Measurements from ENCODE around the gene DSCAML1. TPM values are rescaled to one million over a fixed set of nuclear protein-coding genes. Genes with fewer than 3 reads are reported as not detected.

DSCAML1 gene
- total and polyA plus RNA-seq, 3 donors from 2014 or later = 1.6 to 6.1 (median 3.0) TPM

DNA sequence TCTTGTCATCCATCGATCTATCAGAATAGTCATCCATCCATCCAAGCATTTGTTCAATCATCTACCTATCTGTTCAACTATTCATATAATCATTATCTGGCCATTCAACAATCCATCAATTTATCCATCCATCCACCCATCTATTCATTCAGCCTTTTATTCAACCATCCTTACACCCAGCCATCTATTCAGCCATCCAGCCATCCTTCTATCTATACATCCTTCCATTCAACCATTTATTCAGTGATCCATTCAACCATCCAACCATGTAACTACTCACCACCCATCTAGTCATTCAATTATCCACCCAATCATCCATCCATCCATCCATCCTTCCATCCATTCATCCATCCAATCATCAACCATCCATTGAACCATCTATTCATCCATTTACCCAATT, 362.5 kb downstream of the DSCAML1 start:
- Histone ChIP-seq H3K9me3 (no peaks in the 10 kb centered on the region), H3K4me1 (no peaks in the 10 kb centered on the region), H3K4me3 (no peak overlapping the region), H3K27ac (no peak overlapping the region), H3K27me3 (no peaks in the 10 kb centered on the region), H3K36me3 (ENCODE audit: low read depth, missing control alignments) (no peaks in the 10 kb centered on the region)
- WGBS, 2 donors = 91 to 98% methylated on average over 1 of the region's 1 CpG
- DNase-seq = no peak
- TF ChIP-seq, protein P1, sequence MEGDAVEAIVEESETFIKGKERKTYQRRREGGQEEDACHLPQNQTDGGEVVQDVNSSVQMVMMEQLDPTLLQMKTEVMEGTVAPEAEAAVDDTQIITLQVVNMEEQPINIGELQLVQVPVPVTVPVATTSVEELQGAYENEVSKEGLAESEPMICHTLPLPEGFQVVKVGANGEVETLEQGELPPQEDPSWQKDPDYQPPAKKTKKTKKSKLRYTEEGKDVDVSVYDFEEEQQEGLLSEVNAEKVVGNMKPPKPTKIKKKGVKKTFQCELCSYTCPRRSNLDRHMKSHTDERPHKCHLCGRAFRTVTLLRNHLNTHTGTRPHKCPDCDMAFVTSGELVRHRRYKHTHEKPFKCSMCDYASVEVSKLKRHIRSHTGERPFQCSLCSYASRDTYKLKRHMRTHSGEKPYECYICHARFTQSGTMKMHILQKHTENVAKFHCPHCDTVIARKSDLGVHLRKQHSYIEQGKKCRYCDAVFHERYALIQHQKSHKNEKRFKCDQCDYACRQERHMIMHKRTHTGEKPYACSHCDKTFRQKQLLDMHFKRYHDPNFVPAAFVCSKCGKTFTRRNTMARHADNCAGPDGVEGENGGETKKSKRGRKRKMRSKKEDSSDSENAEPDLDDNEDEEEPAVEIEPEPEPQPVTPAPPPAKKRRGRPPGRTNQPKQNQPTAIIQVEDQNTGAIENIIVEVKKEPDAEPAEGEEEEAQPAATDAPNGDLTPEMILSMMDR (IDR thresholded peaks at IDR 0.05) = no peak
- TF ChIP-seq POLR2A (IDR thresholded peaks at IDR 0.05) = no peak
- intact Hi-C loops (cut with DNase I; ENCODE audit: low total_unique reads) = no loop called here

DNA sequence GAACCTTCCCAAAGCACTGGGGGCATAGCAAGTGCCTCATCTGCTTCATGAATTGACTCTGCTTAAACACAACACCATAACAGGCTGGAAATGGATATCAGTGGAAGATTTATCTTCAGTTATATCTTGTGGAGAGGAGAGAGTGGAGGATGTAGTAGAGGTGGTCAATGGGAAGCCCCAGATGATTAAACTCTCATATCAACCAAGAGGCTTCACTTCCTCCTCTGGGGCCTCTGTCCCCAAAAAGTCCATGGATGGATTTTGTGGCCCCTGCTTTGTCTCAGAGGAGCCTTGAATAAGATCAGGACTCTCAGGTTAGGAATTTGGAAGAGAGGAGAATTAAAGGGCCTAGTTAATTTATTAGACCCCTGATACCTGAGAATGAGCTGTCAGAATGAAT, 363.3 kb downstream of the DSCAML1 start:
- Histone ChIP-seq H3K27me3 (no peaks in the 10 kb centered on the region), H3K27ac (no peak overlapping the region)
- intact Hi-C loops (cut with DNase I; ENCODE audit: low total_unique reads) = no loop called here

DNA sequence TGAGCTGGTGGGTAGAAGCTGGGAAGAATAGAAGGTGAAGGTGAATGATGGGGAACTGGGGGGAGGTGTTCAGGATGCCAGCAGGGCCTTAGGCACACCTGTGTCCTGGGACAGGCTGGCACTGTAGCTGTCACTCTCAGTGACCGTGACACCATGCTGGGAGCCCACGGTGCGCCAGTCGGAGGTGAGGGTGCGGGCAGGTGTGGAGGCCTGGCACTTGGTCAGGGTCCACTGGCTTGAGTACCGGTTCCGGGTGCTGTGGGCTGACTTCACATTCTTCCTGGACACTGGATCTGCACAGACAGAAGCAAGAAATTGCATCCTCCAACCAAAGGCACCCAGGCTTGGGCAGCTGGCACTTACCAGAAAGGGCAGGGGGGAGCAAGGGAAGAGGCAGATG, 365.6 kb downstream of the DSCAML1 start:
- intact Hi-C loops (cut with DNase I; ENCODE audit: low total_unique reads) = no loop called here
- H3K36me3 ChIP-seq (ENCODE audit: low read depth, missing control alignments) = no peaks in the 10 kb centered on the region

More for the DNA sequence above, 363.3 kb downstream of the DSCAML1 start:
- no peak for DNase-seq
- no peaks in the 10 kb centered on the region for H3K36me3 ChIP-seq (ENCODE audit: low read depth, missing control alignments)
- no peaks in the 10 kb centered on the region for H3K9me3 ChIP-seq
- no peak overlapping the region for H3K4me3 ChIP-seq
- no peaks in the 10 kb centered on the region for H3K4me1 ChIP-seq
- TF ChIP-seq, protein P1 (IDR thresholded peaks at IDR 0.05) = no peak
- no peak for TF ChIP-seq POLR2A (IDR thresholded peaks at IDR 0.05)

DNA sequence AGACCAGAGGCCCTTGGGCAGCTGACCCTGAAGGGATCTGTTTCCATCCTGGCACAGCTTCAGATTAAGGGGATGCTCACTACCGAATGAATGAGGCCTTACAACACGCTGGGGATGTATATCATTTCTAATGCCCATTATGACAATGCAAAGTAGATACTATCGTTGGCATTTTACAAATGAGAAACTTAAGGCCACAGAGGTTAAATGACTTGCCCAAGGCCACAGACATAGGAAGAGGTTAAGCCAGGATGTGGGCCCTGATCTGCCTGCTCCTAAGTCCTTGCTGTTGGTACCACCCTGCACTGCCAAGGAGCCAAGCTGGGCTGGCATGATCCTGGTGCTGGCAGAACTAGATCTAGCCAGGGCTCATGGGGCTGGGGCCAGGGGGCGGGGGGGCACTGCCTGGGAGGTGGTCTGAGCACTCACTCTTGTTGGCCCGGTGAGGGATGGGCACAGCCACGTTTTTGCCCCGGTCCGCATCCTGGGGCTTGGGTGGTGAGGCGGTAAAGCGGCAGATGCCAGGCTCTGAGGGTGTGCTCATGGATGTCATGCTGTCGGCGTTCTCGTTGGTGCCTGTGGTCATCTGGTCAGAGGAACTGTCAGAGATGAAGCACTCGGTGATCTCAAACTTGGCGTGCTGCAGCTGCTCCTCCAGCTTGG, 366.6 kb downstream of the DSCAML1 start:
- Histone ChIP-seq H3K9me3 (no peaks in the 10 kb centered on the region), H3K27ac (no peak overlapping the region), H3K4me1 (no peaks in the 10 kb centered on the region), H3K36me3 (ENCODE audit: low read depth, missing control alignments) (no peaks in the 10 kb centered on the region), H3K27me3 (no peaks in the 10 kb centered on the region), H3K4me3 (no peak overlapping the region)
- intact Hi-C loops (cut with DNase I; ENCODE audit: low total_unique reads) = no loop called here
- no peak for TF ChIP-seq POLR2A (IDR thresholded peaks at IDR 0.05)
- TF ChIP-seq, protein P1 (IDR thresholded peaks at IDR 0.05) = no peak
- 90 to 95% methylated on average over 6 to 15 of the region's 15 CpGs for WGBS, 2 donors
- no peak for DNase-seq

More for the DNA sequence above, 365.6 kb downstream of the DSCAML1 start:
- Histone ChIP-seq H3K27ac (no peak overlapping the region), H3K27me3 (no peaks in the 10 kb centered on the region), H3K4me1 (no peaks in the 10 kb centered on the region), H3K4me3 (no peak overlapping the region), H3K9me3 (no peaks in the 10 kb centered on the region)
- no peak for DNase-seq
- TF ChIP-seq POLR2A (IDR thresholded peaks at IDR 0.05) = no peak
- TF ChIP-seq, protein P1 (IDR thresholded peaks at IDR 0.05) = no peak
- 96% methylated on average over 7 of the region's 7 CpGs; no CpG with 5 or more reads in 1 of the 2 donors for whole genome bisulfite sequencing, 2 donors

DNA sequence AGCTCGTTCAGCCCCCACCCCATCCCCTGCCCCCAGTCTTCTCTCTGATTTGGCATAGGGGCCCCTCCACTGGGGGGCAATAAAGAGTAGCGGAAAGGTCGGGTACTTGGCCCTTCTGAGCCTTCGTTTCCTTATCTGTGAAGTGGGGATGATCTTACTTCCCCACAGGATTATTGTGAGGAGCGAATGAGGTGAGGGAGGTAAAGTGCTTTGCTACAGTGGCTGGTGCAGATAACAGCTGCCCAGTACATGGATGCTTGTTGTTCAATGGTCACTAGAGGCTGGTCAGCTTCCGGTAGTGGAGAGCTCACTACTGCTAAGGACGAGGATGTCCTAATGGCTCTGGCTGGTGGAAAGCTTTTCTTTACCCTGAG, 368.2 kb downstream of the DSCAML1 start:
- Histone ChIP-seq H3K27me3 (no peaks in the 10 kb centered on the region), H3K9me3 (no peaks in the 10 kb centered on the region), H3K27ac (no peak overlapping the region), H3K4me1 (no peaks in the 10 kb centered on the region), H3K4me3 (no peak overlapping the region), H3K36me3 (ENCODE audit: low read depth, missing control alignments) (no peaks in the 10 kb centered on the region)
- no peak for DNase-seq
- 79 to 90% methylated on average over 7 of the region's 7 CpGs for WGBS, 2 donors
- TF ChIP-seq, protein P1 (IDR thresholded peaks at IDR 0.05) = no peak
- intact Hi-C loops (cut with DNase I; ENCODE audit: low total_unique reads) = loop anchor here (5.0 kb wide), 1 partner anchor 388 kb away; no protein-coding TSS in a partner anchor

Data from testis (tissue), 3 donors.